ENCODE data around the gene PDGFRA. TPM values are rescaled to one million over a fixed set of nuclear protein-coding genes. Genes with fewer than 3 reads are reported as not detected.

The PDGFRA gene
- total RNA-seq = 1.9 and 2.1 TPM in 2 replicates
- long read RNA-seq, partial matches to known transcripts = 1 of 1 reads
- long read RNA-seq, other reads (novel, unspliced or antisense) = 0 of 1 reads

GRCh38 chr4:54228961-54229501 lies at the start of gene PDGFRA:
Gene PDGFRA, plus strand, starts transcription at chr4:54229293. Its CDS starts 29,476 bp downstream, at chr4:54258769.
- no peaks in the 10 kb centered on the region for H3K9me3 Mint-ChIP-seq
- H3K4me3 Mint-ChIP-seq = peak within 1 kb of the TSS; percentile 88
- no peaks in the 10 kb centered on the region for H3K36me3 Mint-ChIP-seq (ENCODE audit: low read depth)
- no peak within 1 kb of the TSS for H3K27ac Mint-ChIP-seq (ENCODE audit: unreplicated experiment)
- H3K27me3 Mint-ChIP-seq (ENCODE audit: low read depth) = peaks cover 100% of the 10 kb centered on the region
- H3K4me1 Mint-ChIP-seq = peaks cover 43% of the 10 kb centered on the region
- DNase-seq (ENCODE audit: low read depth, low spot score) = no peak
- TF ChIP-seq CTCF (conservative IDR thresholded peaks at IDR 0.05) = no peak

- TF ChIP-seq CTCF (conservative IDR thresholded peaks at IDR 0.05) = no peak
- no peak overlapping the region for H3K4me3 Mint-ChIP-seq
- no peaks in the 10 kb centered on the region for H3K9me3 Mint-ChIP-seq
Observed at GRCh38 chr4:54184581-54184980, 44.5 kb upstream of the PDGFRA start.

GRCh38 chr4:54185044-54185780 lies 43.9 kb upstream of the PDGFRA start:
- Mint-ChIP-seq H3K4me3 (no peak overlapping the region), H3K4me1 (no peaks in the 10 kb centered on the region), H3K27ac (ENCODE audit: unreplicated experiment) (no peak overlapping the region), H3K27me3 (ENCODE audit: low read depth) (no peaks in the 10 kb centered on the region), H3K36me3 (ENCODE audit: low read depth) (no peaks in the 10 kb centered on the region), H3K9me3 (no peaks in the 10 kb centered on the region)
- TF ChIP-seq CTCF (conservative IDR thresholded peaks at IDR 0.05) = no peak
- DNase-seq (ENCODE audit: low read depth, low spot score) = no peak

More at GRCh38 chr4:54184581-54184980, 44.5 kb upstream of the PDGFRA start:
- no peaks in the 10 kb centered on the region for H3K27me3 Mint-ChIP-seq (ENCODE audit: low read depth)
- no peak for DNase-seq (ENCODE audit: low read depth, low spot score)
- no peak overlapping the region for H3K27ac Mint-ChIP-seq (ENCODE audit: unreplicated experiment)
- no peaks in the 10 kb centered on the region for H3K36me3 Mint-ChIP-seq (ENCODE audit: low read depth)
- no peaks in the 10 kb centered on the region for H3K4me1 Mint-ChIP-seq

- no peaks in the 10 kb centered on the region for H3K36me3 Mint-ChIP-seq (ENCODE audit: low read depth)
- peaks cover 3% of the 10 kb centered on the region for H3K27me3 Mint-ChIP-seq (ENCODE audit: low read depth)
- H3K27ac Mint-ChIP-seq (ENCODE audit: unreplicated experiment) = no peak overlapping the region
- no peak for TF ChIP-seq CTCF (conservative IDR thresholded peaks at IDR 0.05)
- DNase-seq (ENCODE audit: low read depth, low spot score) = no peak
- no peaks in the 10 kb centered on the region for H3K4me1 Mint-ChIP-seq
- no peak overlapping the region for H3K4me3 Mint-ChIP-seq
- H3K9me3 Mint-ChIP-seq = no peaks in the 10 kb centered on the region
Observed at GRCh38 chr4:54185866-54186265, 43.2 kb upstream of the PDGFRA start.

GRCh38 chr4:54186371-54186770 lies 42.7 kb upstream of the PDGFRA start:
- Mint-ChIP-seq H3K9me3 (no peaks in the 10 kb centered on the region), H3K36me3 (ENCODE audit: low read depth) (no peaks in the 10 kb centered on the region), H3K27me3 (ENCODE audit: low read depth) (peaks cover 3% of the 10 kb centered on the region), H3K4me1 (no peaks in the 10 kb centered on the region), H3K27ac (ENCODE audit: unreplicated experiment) (no peak overlapping the region), H3K4me3 (no peak overlapping the region)
- no peak for DNase-seq (ENCODE audit: low read depth, low spot score)
- TF ChIP-seq CTCF (conservative IDR thresholded peaks at IDR 0.05) = no peak
